Fibroblast of skin of right quadriceps (primary cell): Measurements from ENCODE around the gene AGR3.

Experiments
- DNase-seq: peaks from one replicate; pipeline ENCODE4 v3.0.0-alpha.2; 2013

AGR3 gene

DNA sequence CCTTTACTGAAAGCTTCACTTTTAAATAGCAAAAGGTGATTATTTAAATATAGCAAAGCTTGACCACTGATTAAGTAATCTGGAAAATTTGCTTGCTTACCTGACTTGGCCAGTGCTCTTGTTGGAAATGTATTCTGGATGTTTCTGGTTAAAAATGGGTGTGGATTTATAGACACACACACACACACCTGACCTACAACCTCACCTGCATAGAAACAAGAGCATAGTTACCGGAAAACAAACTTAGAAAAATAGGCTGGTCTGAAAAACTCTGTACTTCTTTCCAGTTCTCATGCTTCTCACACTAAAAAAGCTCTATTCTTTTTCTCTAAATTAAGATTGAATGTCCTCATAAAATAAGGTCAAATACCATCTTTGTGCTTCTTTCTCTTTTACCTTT is at the start of gene AGR3:
AGR3 (minus strand) TSS at position 140 of the 400 bp plus-strand sequence. CDS start 3,365 bp downstream, outside the sequence.
- DNase-seq: no peak

DNA sequence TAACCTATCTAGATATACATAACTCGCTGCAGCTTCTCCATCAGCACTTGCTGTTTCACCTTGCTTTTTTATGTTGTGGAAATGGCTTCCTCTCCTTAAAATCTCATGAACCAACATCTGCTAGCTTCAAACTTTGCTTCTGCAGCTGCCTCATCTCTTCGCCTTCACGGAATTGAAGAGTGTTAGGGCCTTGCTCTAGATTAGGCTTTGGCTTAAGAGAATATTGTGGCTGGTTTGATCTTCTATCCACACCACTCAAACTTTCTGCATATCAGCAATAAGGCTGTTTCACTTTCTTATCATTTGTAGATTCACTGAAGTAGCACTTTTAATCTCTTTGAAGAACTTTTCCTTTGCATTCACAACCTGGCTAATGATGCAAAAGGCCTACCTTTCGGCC is 49.2 kb upstream of the AGR3 start:
- DNase-seq: no peak

DNA sequence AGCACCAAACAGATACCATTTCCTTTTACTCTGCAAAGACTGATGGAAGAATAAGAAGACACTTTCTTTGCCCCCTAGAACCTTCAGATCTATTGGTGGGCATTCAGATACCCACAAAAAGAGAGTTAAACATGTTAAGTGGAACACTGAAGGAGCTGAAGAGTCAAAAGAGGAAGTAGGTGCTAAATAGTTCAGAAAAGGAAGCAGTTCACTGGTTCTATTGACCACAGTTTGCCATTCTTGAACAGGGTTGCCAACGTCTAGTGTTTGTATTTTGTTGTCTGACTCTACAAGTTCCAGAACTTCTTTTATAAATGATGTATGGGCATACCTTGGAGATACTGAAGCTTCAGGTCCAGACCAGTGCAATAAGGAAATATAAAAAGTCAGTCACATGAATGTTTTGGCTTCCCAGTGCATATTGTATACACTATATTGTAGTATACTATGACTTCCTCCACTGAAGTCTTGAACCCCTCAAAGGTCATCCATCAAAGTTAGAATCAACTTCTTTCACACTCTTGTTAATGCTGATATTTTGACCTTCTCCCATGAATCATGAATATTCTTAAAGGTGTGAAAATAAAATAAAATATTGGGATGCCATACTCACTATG is 47.5 kb upstream of the AGR3 start:
- DNase-seq: no peak

DNA sequence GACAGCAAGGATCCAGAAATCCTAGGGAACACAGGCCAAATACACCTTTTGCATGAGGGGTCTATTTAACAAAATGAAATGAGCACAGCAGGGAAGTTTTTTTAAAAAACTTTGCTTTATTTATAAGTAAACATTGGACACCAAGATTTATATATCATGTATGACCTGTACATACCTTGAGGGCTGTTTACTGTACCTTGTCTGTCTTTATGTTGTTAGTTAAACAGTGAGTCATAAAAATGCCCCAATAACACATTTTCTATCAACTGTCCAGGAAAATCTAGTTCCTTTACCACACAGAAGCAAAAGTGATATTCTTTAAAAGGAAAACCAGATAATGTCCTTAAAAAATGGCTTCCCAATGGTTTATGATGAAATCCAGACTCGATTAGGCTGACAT is 45.1 kb upstream of the AGR3 start:
- no peak for DNase-seq

DNA sequence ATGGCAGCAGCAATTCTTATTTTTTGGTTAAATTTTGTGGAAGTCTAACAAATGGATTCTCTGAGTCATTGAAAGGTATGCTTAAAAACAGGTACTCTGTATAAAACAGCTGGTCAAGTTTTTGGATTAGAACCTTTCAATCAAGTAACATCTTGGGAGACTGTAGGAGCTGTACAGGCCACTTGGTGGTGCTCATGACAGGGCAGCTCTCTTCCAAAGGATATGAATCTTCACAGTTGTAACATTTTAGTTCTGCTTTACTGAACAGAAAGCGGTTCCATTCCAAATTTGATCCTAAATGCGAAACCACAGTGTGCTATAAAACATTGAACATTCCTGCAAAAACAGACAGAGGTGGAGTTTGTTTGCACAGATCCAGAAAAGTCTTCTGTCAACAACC is 44.5 kb upstream of the AGR3 start:
- DNase-seq: peak; percentile 41

DNA sequence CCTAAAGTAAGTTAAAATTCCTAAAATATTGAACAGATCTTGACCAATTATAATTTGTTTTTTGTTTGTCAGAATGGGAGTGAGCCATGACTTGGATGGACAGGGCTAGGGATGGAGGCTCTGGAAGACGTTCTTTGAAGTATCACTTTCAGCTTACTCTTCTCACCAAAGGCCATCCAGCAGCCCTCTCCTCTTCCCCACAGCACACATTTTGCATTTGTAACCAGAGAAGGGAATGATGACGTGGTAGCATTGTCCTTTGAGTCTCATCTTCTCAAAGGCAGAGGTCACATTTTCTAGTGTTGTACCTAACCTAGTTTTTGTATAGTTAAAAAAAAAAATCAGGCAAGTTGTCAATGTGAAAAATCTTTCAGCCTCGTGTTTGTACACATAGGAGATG is 43.8 kb upstream of the AGR3 start:
- DNase-seq: no peak

DNA sequence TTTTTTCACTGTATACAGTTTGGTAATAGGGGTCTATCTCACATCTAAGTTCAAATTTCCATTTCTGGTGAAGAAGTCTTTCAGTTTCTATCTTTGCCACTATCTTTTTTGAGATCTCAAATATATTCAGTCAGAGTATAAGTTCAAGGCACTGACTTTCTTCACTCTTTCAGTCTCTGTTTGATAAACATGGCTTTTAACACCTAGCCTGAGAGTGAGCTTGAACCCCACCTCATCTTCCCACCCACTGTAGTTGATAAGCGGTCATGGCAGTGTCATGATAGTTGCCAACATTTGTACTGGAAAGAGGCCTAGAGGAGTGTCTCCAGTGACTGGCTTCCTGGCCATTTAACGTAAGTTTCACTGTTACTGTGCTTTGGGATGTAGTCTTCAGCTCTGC is 41.2 kb upstream of the AGR3 start:
- no peak for DNase-seq

DNA sequence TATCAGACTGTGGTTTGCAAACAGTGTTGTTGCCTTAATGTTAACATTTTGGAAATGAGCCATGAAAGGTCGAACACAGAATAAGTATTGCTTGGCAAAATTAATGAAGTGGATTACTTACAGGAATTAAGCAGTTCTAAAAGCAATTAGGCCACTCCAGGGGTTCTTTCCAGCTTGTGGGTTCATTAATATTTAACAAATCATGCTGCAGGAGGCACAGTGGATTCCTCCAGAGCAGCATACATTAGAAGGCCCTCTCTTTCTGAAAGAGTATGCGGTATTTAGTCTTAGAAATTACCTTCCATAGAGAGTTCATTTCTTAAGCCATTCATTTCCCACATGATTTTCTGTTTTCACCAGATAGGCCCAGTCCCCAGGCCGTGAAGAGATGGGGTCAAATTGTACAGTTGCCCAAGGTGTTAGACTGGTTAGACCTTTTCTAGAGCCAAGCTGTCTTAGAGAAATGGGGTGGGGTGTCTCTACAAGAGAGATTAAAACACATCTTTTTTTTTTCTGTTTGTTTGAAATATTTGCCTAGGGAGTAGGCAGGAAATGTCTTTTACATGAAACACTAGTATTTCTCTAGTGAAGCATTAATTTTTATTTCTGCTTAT is 40.0 kb upstream of the AGR3 start:
- peak; percentile 23 for DNase-seq

DNA sequence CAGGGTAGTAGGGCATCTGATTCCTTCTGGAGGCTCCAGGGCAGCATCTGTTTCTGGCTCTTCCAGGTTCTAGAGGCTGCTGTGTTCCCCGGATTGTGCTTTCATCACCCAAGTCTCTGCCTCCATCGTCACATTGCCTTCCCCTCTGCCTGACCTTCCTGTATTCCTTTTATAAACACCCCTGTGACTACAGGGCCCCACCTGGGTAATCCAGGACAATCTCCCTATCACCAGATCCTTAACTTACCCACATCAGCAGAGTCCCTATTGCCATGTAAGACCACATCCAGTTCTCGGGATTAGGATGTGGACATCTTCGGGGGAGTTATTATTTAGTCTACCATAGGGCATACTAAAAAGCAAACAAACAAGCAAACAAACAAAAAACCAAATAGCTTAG is 39.4 kb upstream of the AGR3 start:
- DNase-seq: no peak

DNA sequence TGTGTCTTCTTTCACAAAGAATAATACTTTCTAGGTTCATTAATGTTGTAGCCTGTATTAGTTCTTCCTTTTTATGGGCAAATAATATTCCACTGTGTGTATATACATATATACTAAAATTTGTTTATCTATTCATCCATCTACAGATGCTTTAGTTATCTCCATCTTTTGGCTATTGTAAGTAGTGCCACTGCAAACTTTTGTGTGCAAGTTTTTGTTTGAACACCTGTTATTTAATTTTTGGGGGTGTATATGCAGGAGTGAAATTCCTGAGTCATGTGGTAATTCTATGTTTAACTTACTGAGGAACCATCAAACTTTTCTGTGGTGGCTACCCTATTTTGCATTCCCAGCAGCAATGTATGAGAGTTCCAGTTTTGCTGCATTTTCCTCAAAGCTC is 37.7 kb upstream of the AGR3 start:
- no peak for DNase-seq

DNA sequence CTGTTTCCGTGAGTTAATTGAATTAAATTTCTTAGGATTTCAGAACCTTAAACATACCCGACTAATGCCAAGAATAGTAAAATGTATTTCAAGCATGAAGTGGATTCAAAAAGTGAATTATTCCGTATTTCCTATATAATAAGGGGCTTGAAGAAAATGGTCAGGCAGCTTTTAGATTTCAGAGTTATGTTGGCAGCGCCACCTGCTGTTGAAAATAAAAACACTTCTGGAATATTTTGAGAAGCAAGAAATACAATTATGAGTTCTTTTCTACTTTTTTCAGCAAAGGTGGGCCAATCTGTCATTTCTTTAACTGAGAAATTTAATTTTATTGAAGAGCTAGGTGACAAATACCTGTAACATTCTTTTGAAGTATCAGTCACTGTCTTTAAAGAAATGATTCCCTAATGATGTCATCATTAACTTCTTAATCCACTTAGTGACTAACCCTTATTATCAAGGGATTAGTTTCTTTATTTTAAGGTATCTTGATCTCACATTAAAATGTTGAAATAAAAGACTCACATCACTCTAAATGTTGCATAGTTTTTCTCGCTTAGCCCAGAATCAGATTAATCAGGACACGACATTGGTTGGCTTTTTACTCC is 36.6 kb upstream of the AGR3 start:
- DNase-seq: peak; percentile 51

DNA sequence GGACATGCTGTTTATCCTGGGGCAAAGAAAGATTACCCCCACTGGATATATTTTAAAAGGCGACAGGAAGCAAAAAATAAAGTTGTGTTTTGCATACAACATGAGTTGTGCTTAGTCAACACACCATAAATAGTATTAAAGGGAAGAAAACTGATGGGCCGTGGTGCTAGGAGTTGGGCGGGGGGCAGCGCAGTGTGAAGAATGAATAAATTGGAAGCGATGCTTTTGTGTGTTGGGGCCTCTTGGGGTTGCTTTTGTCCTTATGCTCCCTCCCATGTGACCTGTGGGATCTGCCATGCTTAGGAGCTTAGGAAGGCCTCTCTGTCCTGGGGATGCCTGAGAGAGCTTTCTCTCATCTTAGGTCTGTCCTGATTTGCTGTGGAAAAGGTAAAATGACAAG is 35.0 kb upstream of the AGR3 start:
- DNase-seq: no peak

DNA sequence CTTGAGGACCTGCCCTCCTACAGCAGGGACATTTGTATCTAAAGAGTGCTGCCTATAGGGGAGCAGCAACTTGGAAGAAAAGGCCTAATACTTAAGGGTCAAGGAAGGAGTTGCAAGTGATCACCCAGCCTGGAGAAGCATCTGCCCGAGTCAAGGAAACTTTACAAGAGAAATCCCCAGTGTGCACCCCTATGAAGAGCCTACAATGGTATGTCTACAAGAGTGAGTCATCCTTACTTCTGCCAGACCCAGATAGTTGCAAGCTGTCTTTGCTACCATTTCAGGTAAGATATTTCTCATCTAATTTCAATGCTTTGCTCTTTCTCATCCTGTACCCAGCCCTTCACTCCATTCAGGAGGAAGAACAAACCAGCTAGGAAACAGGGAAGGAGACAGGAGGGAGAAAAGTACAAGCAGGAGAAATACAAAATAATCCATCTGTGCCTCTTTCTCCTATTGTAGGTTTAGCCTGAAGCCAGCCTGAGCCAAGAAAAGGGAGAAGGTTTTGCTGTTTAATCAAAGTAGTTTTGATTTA is 34.4 kb upstream of the AGR3 start:
- DNase-seq: peak; percentile 88

DNA sequence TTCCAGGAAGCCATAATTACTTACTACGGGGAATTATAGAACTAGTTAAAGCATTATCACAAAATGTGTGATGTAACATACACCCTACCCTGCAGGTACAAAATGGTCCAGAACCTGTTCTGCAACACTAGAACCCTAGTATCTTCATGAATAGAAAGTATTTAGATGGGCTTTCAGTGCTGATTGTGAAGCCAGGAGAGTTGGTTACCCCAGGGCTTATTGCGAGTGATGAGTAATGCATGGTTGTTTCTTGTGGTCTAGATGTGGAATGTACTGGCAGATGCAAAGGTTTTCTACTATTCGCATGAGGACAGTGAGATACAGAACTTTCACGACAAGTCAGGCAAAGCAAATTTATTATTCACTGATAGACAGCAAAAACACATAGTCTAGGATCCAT is 33.6 kb upstream of the AGR3 start:
- peak; percentile 88 for DNase-seq

DNA sequence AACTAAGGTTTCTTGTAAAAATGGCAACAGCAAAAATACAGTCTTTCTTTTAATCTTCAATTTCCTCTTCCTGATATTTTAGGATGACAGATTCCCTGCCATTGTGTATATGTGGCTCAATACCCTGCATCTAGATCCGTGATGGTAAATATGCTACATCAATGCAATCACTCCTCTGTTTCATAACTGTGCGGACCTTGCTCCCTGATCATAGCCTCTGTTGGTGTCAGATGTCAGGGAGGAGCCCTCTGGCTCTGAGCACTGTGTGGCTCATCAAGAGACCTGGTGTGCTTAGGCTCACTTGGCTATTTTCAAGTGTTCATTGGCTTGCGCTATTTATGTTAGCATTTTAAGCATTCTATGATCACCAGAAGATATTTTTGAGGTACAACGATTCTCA is 33.0 kb upstream of the AGR3 start:
- no peak for DNase-seq

DNA sequence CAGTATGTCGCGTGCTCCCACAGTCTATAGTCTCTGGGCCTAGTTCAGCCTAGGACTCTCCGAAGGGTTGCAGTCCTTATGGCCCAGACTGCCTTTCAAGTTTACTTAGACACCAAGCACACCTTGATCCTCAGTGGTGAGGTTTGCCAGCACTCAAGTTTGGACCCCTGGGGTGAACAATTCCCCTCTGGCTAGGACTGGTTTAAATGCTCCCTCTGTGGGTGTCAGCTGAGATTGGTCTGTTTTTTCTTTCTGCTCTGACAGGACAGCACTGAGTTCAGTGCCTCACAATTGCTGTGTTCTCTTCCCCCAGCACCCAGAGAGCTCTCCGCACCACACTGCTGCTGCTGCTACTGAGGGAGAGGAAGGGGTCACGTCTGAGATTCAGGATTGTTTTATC is 31.9 kb upstream of the AGR3 start:
- no peak for DNase-seq

DNA sequence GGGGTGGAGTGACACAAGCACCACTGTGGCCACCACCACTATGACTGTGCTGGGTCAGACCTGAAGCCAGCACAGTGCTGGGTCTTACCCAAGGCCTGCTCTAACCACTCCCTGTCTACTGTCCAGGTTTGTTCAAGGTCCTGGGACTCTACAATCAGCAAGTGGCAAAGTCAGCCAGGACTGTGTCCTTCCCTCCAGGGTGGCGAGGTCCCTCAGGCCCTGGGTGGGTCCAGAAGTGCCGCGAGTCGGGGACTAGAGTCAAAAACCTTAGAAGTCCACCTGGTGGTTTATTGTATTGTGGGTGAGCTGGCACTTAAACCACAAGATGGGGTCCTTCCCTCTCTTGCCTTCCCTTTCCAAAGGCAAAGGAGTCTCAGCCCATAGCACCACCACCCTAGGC is 30.8 kb upstream of the AGR3 start:
- DNase-seq: no peak

DNA sequence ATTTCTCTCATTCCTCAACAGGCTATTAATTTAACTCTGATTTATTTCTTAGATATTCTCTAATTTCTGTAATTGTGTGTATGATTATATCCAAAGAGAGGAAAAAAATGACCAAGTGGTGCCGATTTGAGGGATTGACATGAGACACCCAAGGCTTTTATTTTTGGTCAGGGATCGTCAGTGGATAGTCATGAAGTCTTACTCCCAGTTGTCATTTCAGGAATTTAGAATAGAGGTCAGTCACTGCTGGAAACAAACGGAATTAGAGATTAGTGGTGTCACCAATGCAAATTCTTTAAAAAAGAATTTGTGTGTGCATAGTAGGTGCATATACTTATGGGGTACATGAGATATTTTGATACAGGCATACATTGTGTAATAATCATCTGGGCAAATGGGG is 26.8 kb upstream of the AGR3 start:
- no peak for DNase-seq

DNA sequence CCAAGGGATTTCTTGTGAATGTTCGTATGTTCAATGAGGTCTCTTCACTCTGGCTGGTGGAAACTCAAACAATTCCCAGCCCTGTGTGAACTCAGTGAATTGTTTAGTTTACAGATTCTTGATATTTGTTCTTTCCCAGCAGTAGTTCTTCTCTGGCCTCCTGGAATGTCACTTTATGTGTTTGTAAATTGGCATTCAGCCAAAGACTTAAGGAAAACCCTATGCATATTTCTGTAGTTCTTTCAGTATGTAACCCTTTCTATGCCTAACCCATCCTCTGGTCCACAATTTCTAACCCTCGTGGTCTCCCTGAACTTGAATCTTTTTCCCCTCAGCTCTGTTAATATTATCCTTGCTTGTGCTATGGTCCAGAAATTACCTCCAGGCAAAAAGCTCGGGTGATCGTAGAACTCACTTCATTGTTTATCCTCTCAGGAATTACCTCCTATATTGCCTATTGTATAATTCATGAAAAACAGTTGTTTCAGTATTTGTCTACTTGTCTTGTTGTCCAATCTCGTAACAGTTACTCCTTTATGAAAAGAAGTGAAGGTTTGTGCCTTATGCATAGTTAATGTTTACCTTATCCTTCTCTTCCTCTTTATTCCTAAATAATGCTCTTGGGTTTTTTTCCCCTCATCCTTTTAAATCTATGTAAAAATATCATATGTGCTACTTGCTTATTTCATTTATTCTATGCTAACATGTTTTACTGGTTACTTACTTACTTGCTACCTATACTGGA is 23.7 kb upstream of the AGR3 start:
- DNase-seq: peak; percentile 80

DNA sequence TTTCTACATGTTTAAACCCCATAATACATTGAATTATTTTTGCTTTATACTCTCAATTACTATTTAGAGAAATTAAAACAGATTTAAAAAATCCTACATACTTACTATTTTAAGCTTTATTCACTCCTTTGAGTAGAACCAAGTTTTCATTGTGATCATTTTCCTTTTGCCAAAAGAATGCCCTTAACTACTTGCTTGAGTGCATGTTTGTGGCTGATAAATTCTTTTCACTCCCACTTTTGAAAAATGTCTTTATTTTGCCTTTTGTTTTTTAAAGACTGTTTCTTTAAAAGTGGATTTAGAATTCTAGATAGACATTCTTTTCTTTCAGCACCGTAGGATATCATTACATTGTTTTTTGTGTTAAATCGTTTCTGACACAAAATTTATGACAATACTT is 22.3 kb upstream of the AGR3 start:
- peak; percentile 27 for DNase-seq

DNA sequence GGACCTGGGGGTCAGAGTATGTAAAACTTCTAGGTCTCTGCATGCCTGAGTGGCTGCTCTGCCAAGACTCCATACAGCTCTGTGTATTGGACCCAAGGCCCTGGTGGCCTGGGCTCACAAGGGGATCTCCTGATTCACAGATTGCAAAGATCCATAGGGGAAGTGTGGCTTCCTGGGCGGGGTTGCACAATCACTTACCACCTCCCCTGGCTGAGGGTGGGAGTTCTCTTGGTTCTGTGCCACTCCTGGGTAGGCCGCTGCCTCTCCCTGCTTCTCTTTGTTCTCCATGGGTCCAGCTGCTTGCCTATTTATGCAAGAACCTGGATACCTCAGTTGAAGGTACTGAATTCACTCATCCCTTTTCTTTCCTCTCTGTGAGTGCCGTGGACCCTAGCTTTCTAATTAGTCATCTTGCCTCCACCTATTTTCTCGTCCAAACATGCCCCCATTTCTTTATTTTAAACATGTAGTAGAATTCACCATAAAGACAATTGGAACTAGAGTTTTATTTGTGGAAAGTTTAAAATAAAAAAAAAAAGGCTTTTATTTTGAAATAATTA is 18.5 kb upstream of the AGR3 start:
- DNase-seq: no peak

DNA sequence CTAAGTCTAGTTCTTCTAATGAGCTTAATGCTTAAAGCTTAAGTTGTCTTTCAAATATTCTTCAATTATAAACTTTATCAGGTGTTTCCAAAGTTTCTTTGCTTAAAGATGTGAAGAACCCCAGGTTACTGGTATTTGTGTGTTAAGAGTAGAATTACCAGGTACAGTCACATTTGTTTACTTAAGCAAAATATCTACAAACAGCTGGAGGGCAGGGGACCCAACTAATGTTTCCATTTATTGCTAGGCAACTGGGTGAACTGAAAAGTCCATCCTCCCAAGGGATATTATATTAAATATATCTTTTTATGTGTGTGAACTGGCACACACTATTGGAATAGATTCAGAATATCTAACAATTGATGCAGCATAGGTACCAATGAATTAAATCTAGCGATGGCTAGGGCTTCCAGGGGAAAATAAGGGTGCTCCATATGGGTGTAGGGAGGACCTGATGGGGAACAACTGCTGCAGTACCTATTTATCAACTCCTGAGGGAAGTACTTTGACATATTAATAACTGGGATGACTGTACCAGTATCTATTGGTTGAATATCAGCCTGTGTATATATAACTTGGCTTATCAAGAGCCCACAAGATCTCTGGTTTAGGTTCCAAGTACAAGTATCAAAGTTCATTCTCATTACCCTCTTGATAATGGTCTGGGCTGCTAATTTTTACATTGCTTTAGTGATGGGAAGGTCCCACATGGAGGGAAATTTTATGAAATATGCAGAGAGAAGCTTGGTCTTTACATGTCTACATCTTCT is 10.3 kb upstream of the AGR3 start:
- DNase-seq: no peak

DNA sequence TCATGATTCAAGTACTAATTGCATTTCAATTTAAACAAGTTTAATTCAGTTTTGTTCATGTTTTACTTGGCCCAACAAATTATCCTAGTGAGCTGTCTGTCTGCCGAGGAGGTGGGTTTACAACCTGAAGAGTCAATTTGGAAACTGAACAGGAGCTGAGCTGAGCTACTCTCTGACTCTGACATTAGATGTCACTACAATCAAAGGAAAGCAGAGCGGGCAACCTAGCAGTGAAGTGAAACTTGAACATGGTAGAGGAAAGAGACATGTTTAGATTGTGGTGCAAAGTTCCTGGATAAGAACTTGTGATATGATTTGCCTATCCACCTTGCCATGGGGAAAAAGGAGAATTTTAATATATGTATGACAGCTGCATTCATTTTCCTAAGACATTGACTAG is 9.6 kb upstream of the AGR3 start:
- peak; percentile 60 for DNase-seq
